H1 (cell line): ENCODE results near the gene STARD13.

Source experiments
- CEBPB ChIP-seq: IDR thresholded peaks from 2 replicates; pipeline ENCODE4 v1.6.1; 2012; ENCODE audit warnings: low read depth, low read length
- FOSL1 ChIP-seq: IDR thresholded peaks from 2 replicates; pipeline ENCODE4 v1.6.1; 2011; ENCODE audit warnings: mild to moderate bottlenecking, low read depth, low read length, moderate library complexity; ENCODE audit not compliant: insufficient read depth
- JUN ChIP-seq: IDR thresholded peaks from 2 replicates; pipeline ENCODE4 v1.6.1; 2011; ENCODE audit warnings: low read depth, mild to moderate bottlenecking, improper control_type of control experiment, low read length
- JUND ChIP-seq: IDR thresholded peaks from 2 replicates; pipeline ENCODE4 v1.6.1; 2011; ENCODE audit warnings: mild to moderate bottlenecking, improper control_type of control experiment, low read length
- KDM5A ChIP-seq: fragments of 200-600 bp; IDR thresholded peaks from 2 replicates; pipeline ENCODE4 v1.7.1; 2012; ENCODE audit warnings: mild to moderate bottlenecking, low read length, inconsistent platforms, mixed read lengths
- POLR2A ChIP-seq, 2 experiments: IDR thresholded peaks; 1 replicate in 1 of 2; 2 replicates in 1 of 2; pipeline ENCODE4 v1.6.1; 2011; ENCODE audit warnings: low read depth in 2 of 2, low read length in 2 of 2, mild to moderate bottlenecking in 2 of 2; ENCODE audit errors: control extremely low read depth in 1 of 2
- TF ChIP-seq, protein P1 (sequence below), 3 experiments: IDR thresholded peaks; 1 replicate in 2 of 3; 2 replicates in 1 of 3; pipeline versions ENCODE4 v1.5.1 to v1.6.1; 2011; ENCODE audit warnings: low read length in 3 of 3, mild to moderate bottlenecking in 3 of 3, inconsistent platforms in 2 of 3, low read depth in 1 of 3, moderate library complexity in 1 of 3; ENCODE audit not compliant: insufficient read depth in 1 of 3; ENCODE audit errors: control extremely low read depth in 1 of 3

DNA sequence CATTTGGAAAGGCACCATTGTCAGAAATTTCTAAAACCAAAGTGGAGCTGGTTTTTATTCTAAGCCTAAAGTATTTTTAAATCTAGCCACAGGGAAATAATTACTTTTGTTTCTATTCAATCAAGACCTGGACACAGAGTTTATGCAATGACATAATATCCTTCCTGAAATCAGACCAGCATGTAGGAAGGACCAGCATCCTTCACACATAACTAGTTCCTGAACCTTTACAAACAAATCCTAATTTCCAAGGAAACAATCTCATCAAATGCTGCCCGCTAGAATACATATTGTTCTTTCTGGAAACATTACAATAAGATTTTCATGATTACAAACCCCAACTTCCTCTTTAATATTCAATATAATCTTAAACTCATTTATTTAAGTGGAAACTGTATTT is 1.5 kb downstream of the STARD13 start:
- TF ChIP-seq JUN = no peak
- TF ChIP-seq, protein P1, sequence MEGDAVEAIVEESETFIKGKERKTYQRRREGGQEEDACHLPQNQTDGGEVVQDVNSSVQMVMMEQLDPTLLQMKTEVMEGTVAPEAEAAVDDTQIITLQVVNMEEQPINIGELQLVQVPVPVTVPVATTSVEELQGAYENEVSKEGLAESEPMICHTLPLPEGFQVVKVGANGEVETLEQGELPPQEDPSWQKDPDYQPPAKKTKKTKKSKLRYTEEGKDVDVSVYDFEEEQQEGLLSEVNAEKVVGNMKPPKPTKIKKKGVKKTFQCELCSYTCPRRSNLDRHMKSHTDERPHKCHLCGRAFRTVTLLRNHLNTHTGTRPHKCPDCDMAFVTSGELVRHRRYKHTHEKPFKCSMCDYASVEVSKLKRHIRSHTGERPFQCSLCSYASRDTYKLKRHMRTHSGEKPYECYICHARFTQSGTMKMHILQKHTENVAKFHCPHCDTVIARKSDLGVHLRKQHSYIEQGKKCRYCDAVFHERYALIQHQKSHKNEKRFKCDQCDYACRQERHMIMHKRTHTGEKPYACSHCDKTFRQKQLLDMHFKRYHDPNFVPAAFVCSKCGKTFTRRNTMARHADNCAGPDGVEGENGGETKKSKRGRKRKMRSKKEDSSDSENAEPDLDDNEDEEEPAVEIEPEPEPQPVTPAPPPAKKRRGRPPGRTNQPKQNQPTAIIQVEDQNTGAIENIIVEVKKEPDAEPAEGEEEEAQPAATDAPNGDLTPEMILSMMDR (IDR thresholded peaks at IDR 0.05; ENCODE audit: control extremely low read depth in 1 of 3, insufficient read depth in 1 of 3, low read depth in 1 of 3, low read length in 3 of 3) = no peak
- no peak for TF ChIP-seq JUND
- TF ChIP-seq POLR2A (IDR thresholded peaks at IDR 0.05; ENCODE audit: control extremely low read depth in 1 of 2, low read depth in 2 of 2, low read length in 2 of 2) = no peak
- no peak for TF ChIP-seq KDM5A
- no peak for TF ChIP-seq FOSL1
- TF ChIP-seq CEBPB = no peak
